H9 (cell line): ENCODE measurements around the gene JSRP1. TPM values are rescaled to one million over a fixed set of nuclear protein-coding genes. Genes with fewer than 3 reads are reported as not detected.
A peak's percentile ranks its signal among the peaks of the same experiment; 100 is the strongest.

Experiments used
- DNase-seq: peaks from one replicate; pipeline ENCODE4 v3.0.0-alpha.2; 2017
- H2AFZ ChIP-seq: one replicate; pipeline ENCODE4 v1.6.1; 2013; ENCODE audit warnings: mild to moderate bottlenecking, low read length, control low read depth, moderate library complexity
- H2AK5ac ChIP-seq: 2 replicates; pipeline ENCODE4 v1.6.1; 2013; ENCODE audit warnings: low read length, control low read depth, mixed read lengths; ENCODE audit not compliant: insufficient read length
- H2BK120ac ChIP-seq: one replicate; pipeline ENCODE4 v1.6.1; 2013; ENCODE audit warnings: low read depth, mild to moderate bottlenecking, low read length, control low read depth, inconsistent platforms; ENCODE audit not compliant: poor library complexity, severe bottlenecking
- H2BK12ac ChIP-seq: 2 replicates; pipeline ENCODE4 v1.6.1; 2013; ENCODE audit warnings: low read length, control low read depth, mixed read lengths, low read depth; ENCODE audit not compliant: insufficient read length
- H2BK15ac ChIP-seq: 2 replicates; pipeline ENCODE4 v1.6.1; 2013; ENCODE audit warnings: low read depth, low read length, control low read depth
- H2BK20ac ChIP-seq: one replicate; pipeline ENCODE4 v1.6.1; 2013; ENCODE audit warnings: low read depth, mild to moderate bottlenecking, low read length, control low read depth, inconsistent platforms; ENCODE audit not compliant: poor library complexity, severe bottlenecking
- H2BK5ac ChIP-seq: 2 replicates; pipeline ENCODE4 v1.6.1; 2013; ENCODE audit warnings: low read length, control low read depth, mixed read lengths; ENCODE audit not compliant: insufficient read length
- H3K14ac ChIP-seq: 2 replicates; pipeline ENCODE4 v1.6.1; 2013; ENCODE audit warnings: low read length, control low read depth; ENCODE audit not compliant: insufficient read depth
- H3K18ac ChIP-seq: 2 replicates; pipeline ENCODE4 v1.6.1; 2013; ENCODE audit warnings: low read depth, mild to moderate bottlenecking, mixed read lengths, low read length, control low read depth; ENCODE audit not compliant: insufficient read length
- H3K23ac ChIP-seq: 2 replicates; pipeline ENCODE4 v1.6.1; 2013; ENCODE audit warnings: low read length, control low read depth, mixed read lengths, low read depth; ENCODE audit not compliant: insufficient read length
- H3K23me2 ChIP-seq: 2 replicates; pipeline ENCODE4 v1.6.1; 2013; ENCODE audit warnings: low read depth, mild to moderate bottlenecking, mixed read lengths, low read length, control low read depth; ENCODE audit not compliant: insufficient read length, poor library complexity, severe bottlenecking
- H3K27ac ChIP-seq: 2 replicates; pipeline ENCODE4 v1.5.1; 2013; ENCODE audit warnings: low read length, control low read depth, mixed read lengths, low read depth; ENCODE audit not compliant: insufficient read length
- H3K27me3 ChIP-seq: 2 replicates; pipeline ENCODE4 v1.6.1; 2013; ENCODE audit warnings: low read length, control low read depth, inconsistent platforms; ENCODE audit not compliant: insufficient read depth
- H3K4ac ChIP-seq: 2 replicates; pipeline ENCODE4 v1.6.1; 2013; ENCODE audit warnings: low read depth, mild to moderate bottlenecking, control low read depth, inconsistent platforms, low read length, moderate library complexity
- H3K4me1 ChIP-seq: 2 replicates; pipeline ENCODE4 v1.6.1; 2013; ENCODE audit warnings: low read length, control low read depth, inconsistent platforms; ENCODE audit not compliant: insufficient read depth
- H3K4me2 ChIP-seq: 2 replicates; pipeline ENCODE4 v1.6.1; 2013; ENCODE audit warnings: low read length, control low read depth, mixed read lengths; ENCODE audit not compliant: insufficient read length, insufficient read depth
- H3K56ac ChIP-seq: 2 replicates; pipeline ENCODE4 v1.6.1; 2013; ENCODE audit warnings: low read depth, mild to moderate bottlenecking, mixed read lengths, low read length, control low read depth; ENCODE audit not compliant: insufficient read length
- H3K79me1 ChIP-seq: 2 replicates; pipeline ENCODE4 v1.6.1; 2013; ENCODE audit warnings: low read depth, mild to moderate bottlenecking, moderate library complexity, low read length, control low read depth, inconsistent platforms; ENCODE audit not compliant: insufficient read depth, poor library complexity, severe bottlenecking
- H3K79me2 ChIP-seq: 2 replicates; pipeline ENCODE4 v1.6.1; 2013; ENCODE audit warnings: low read length, control low read depth, inconsistent platforms; ENCODE audit not compliant: insufficient read depth
- H3K9ac ChIP-seq: 2 replicates; pipeline ENCODE4 v1.6.1; 2013; ENCODE audit warnings: low read length, control low read depth, mixed read lengths; ENCODE audit not compliant: insufficient read length; ENCODE audit errors: extremely low read depth
- H3K9me3 ChIP-seq: one replicate; pipeline ENCODE4 v1.6.1; 2013; ENCODE audit warnings: low read depth, low read length, inconsistent platforms; ENCODE audit not compliant: control insufficient read depth
- H3T11ph ChIP-seq: one replicate; pipeline ENCODE4 v1.6.1; 2013; ENCODE audit warnings: mild to moderate bottlenecking, low read length, control low read depth, inconsistent platforms
- H4K20me1 ChIP-seq: one replicate; pipeline ENCODE4 v1.6.1; 2013; ENCODE audit not compliant: control insufficient read depth, insufficient read length, insufficient read depth
- H4K5ac ChIP-seq: 2 replicates; pipeline ENCODE4 v1.6.1; 2013; ENCODE audit warnings: low read depth, mild to moderate bottlenecking, mixed read lengths, low read length, control low read depth; ENCODE audit not compliant: insufficient read length
- H4K8ac ChIP-seq: replicated peaks from 2 replicates; pipeline ENCODE4 v1.6.1; 2013; ENCODE audit warnings: low read length, control low read depth, mixed read lengths, low read depth; ENCODE audit not compliant: insufficient read length
- H4K91ac ChIP-seq: 2 replicates; pipeline ENCODE4 v1.6.1; 2013; ENCODE audit warnings: low read depth, mild to moderate bottlenecking, moderate library complexity, mixed read lengths, low read length, control low read depth; ENCODE audit not compliant: insufficient read length
- H3K27ac Mint-ChIP-seq, 3 experiments: 2 replicates in 2 of 3; 3 replicates in 1 of 3; pipeline ENCODE4 v1.8.0; 2020 to 2021; ENCODE audit warnings: mixed read lengths in 3 of 3, mild to moderate bottlenecking in 1 of 3, moderate library complexity in 1 of 3
- H3K27me3 Mint-ChIP-seq: 2 replicates; pipeline ENCODE4 v1.8.0; 2021; ENCODE audit warnings: low read depth, mild to moderate bottlenecking, moderate library complexity, mixed read lengths
- H3K36me3 Mint-ChIP-seq, 3 experiments: 2 replicates in 2 of 3; 3 replicates in 1 of 3; pipeline ENCODE4 v1.8.0; 2020 to 2021; ENCODE audit warnings: low read depth in 3 of 3, mixed read lengths in 3 of 3; ENCODE audit not compliant: insufficient read depth in 1 of 3
- H3K4me1 Mint-ChIP-seq, 2 experiments: 2 replicates each; pipeline ENCODE4 v1.8.0; 2020; ENCODE audit warnings: mixed read lengths in 2 of 2
- H3K4me3 Mint-ChIP-seq, 2 experiments: 2 replicates in 1 of 2; 3 replicates in 1 of 2; pipeline ENCODE4 v1.8.0; 2020 to 2021; ENCODE audit warnings: mild to moderate bottlenecking in 2 of 2, mixed read lengths in 2 of 2, moderate library complexity in 1 of 2
- H3K9me3 Mint-ChIP-seq, 2 experiments: 2 replicates in 1 of 2; 3 replicates in 1 of 2; pipeline ENCODE4 v1.8.0; 2020; ENCODE audit warnings: mild to moderate bottlenecking in 2 of 2, mixed read lengths in 2 of 2, moderate library complexity in 1 of 2
- CTCF ChIP-seq: fragments of 200-600 bp; sonication (generic); conservative IDR thresholded peaks from 3 replicates; pipeline ENCODE4 v1.8.0; 2021; ENCODE audit warnings: antibody characterized with exemption, mild to moderate bottlenecking
- WGBS: extraction: QIAGEN DNeasy Blood & Tissue Kit; methylation state at CpG from one replicate; pipeline ENCODE4 v1.1.7; 2013; ENCODE audit warnings: missing lambda C conversion rate, low lambda C conversion rate, mixed read lengths; ENCODE audit not compliant: insufficient read length; ENCODE audit errors: extremely low coverage; 5-methylcytosine and 5-hydroxymethylcytosine counted together
- total RNA-seq: library from RNA; stranded (reverse); gene quantifications from 2 replicates; pipeline ENCODE4 v1.2.1, GENCODE V29; 2021

JSRP1 gene
- total RNA-seq, 1 experiment from 2014 or later, result 0.90 TPM

GRCh38 chr19:2223959-2224358 is 32.3 kb downstream of the JSRP1 start:
- H3K4me1 ChIP-seq, result no peaks in the 10 kb centered on the region

More at GRCh38 chr19:2223959-2224358, 32.3 kb downstream of the JSRP1 start:
- H3K18ac ChIP-seq, result no peak overlapping the region
- no peak overlapping the region for H2BK120ac ChIP-seq
- H4K20me1 ChIP-seq, result no peaks in the 10 kb centered on the region
- H3K36me3 Mint-ChIP-seq, result peaks cover 9 to 53% (median 41%) of the 10 kb centered on the region in 3 experiments; a peak in 6 of 7 replicates
- no peak overlapping the region for H4K5ac ChIP-seq
- no peaks in the 10 kb centered on the region for H3K79me2 ChIP-seq
- H4K8ac ChIP-seq, result no peak overlapping the region
- H3K9ac ChIP-seq, result no peak overlapping the region
- H2AFZ ChIP-seq, result no peak overlapping the region
- H3K27ac Mint-ChIP-seq, result peak overlapping the region in 2 of 3 experiments; percentile 77 to 81; a peak in 3 of 7 replicates
- H3K4me2 ChIP-seq, result no peak overlapping the region
- no CpG with 5 or more reads among the region's 14 CpGs for WGBS
- no peak overlapping the region for H2BK15ac ChIP-seq
- no peak overlapping the region for H2AK5ac ChIP-seq
- no peak overlapping the region for H3K56ac ChIP-seq
- H3T11ph ChIP-seq, result no peak overlapping the region
- no peak overlapping the region for H3K27ac ChIP-seq
- no peaks in the 10 kb centered on the region for H3K23me2 ChIP-seq
- no peaks in the 10 kb centered on the region for H3K9me3 Mint-ChIP-seq
- no peaks in the 10 kb centered on the region for H3K27me3 ChIP-seq
- H2BK20ac ChIP-seq, result no peak overlapping the region
- H2BK12ac ChIP-seq, result no peak overlapping the region
- no peak overlapping the region for H2BK5ac ChIP-seq
- no peak overlapping the region for H3K4ac ChIP-seq
- no peak overlapping the region for H3K23ac ChIP-seq
- H3K4me1 Mint-ChIP-seq, result no peaks in the 10 kb centered on the region
- H3K14ac ChIP-seq, result no peak overlapping the region
- H3K9me3 ChIP-seq, result no peaks in the 10 kb centered on the region
- H3K79me1 ChIP-seq, result no peaks in the 10 kb centered on the region
- TF ChIP-seq CTCF, result no peak
- no peak for DNase-seq
- H3K4me3 Mint-ChIP-seq, result no peak overlapping the region
- H3K27me3 Mint-ChIP-seq, result no peaks in the 10 kb centered on the region; the same call in 1 of the 2 replicates
- H4K91ac ChIP-seq, result no peak overlapping the region
